GM12878 (cell line): ENCODE measurements around the gene SMARCC1. TPM values are rescaled to one million over a fixed set of nuclear protein-coding genes. Genes with fewer than 3 reads are reported as not detected.

ENCODE experiments used
- ATAC-seq: fragments of 200-7000 bp; cut with Tn5 transposase; 3 replicates; pipeline ENCODE4 v1.9.1; 2020; ENCODE audit warnings: mild to moderate bottlenecking, moderate library complexity
- BruUV-seq: library from RNA; stranded (reverse); fragments of 400-500 nt; replicated peaks from 2 replicates; lab custom pipeline; 2021; lab: Mats Ljungman, UMichigan
- CTCF ChIA-PET: fragments of 300-600 bp; sonication (Branson Sonifier 250); formaldehyde crosslinking; extraction: SDS; loops from one replicate; lab custom pipeline; 2021; ENCODE audit warnings: inconsistent platforms; lab: Yijun Ruan, JAX
- POLR2A ChIA-PET: fragments of 350-600 bp; formaldehyde crosslinking; extraction: SDS; loops from one replicate; lab custom pipeline; 2021; ENCODE audit warnings: inconsistent platforms; lab: Charles Lee
- RAD21 ChIA-PET: fragments of 300-600 bp; sonication (Branson Sonifier 250); formaldehyde crosslinking; loops from one replicate; lab custom pipeline; 2023; ENCODE audit warnings: antibody characterized with exemption; ENCODE audit not compliant: unreplicated experiment; lab: Charles Lee
- SMC1A ChIA-PET: fragments of 300-600 bp; sonication (Branson Sonifier 250); formaldehyde crosslinking; loops from one replicate; lab custom pipeline; 2023; ENCODE audit not compliant: unreplicated experiment, uncharacterized antibody; lab: Charles Lee
- DNase-seq: peaks from one replicate; pipeline ENCODE4 v3.0.0-alpha.2; 2011; ENCODE audit warnings: low read depth, low spot score
- FAIRE-seq: peaks from 3 replicates; lab custom pipeline; 2011; peaks lifted over from hg19 to GRCh38; lab: Jason Lieb, UNC
- H2AFZ ChIP-seq: 2 replicates; pipeline ENCODE4 v1.6.0; 2011; ENCODE audit warnings: low read depth, low read length, control low read depth; ENCODE audit not compliant: control insufficient read depth
- H3K27ac ChIP-seq: 2 replicates; pipeline ENCODE4 v1.5.1; 2011; ENCODE audit warnings: control low read depth; ENCODE audit not compliant: control insufficient read depth, insufficient read depth
- H3K27me3 ChIP-seq, 2 experiments: replicated peaks in 1 of 2; 2 replicates each; pipeline versions ENCODE4 v1.6.0 to v1.6.1; 2011; ENCODE audit warnings: low read length in 1 of 2; ENCODE audit not compliant: control insufficient read depth in 2 of 2, insufficient read depth in 2 of 2
- H3K36me3 ChIP-seq, 2 experiments: 2 replicates each; pipeline ENCODE4 v1.5.1; 2011; ENCODE audit warnings: low read length in 1 of 2; ENCODE audit not compliant: control insufficient read depth in 2 of 2, insufficient read depth in 2 of 2
- H3K4me1 ChIP-seq: 2 replicates; pipeline ENCODE4 v1.6.1; 2011; ENCODE audit warnings: mild to moderate bottlenecking, low read length, moderate library complexity, mixed read lengths; ENCODE audit not compliant: control insufficient read depth, insufficient read depth
- H3K4me2 ChIP-seq: 2 replicates; pipeline ENCODE4 v1.6.0; 2011; ENCODE audit warnings: control low read depth; ENCODE audit not compliant: control insufficient read depth, insufficient read depth
- H3K4me3 ChIP-seq: fragments of 200-600 bp; sonication (generic); 2 replicates; pipeline ENCODE4 v1.5.1; 2016
- H3K79me2 ChIP-seq: 2 replicates; pipeline ENCODE4 v1.6.0; 2011; ENCODE audit warnings: low read length; ENCODE audit not compliant: control insufficient read depth, insufficient read depth
- H3K9ac ChIP-seq: 2 replicates; pipeline ENCODE4 v1.8.0; 2011; ENCODE audit warnings: low read length, control low read depth, mixed read lengths; ENCODE audit not compliant: control insufficient read depth, insufficient read depth
- H3K9me3 ChIP-seq: replicated peaks from 3 replicates; pipeline ENCODE4 v1.5.1; 2011; ENCODE audit warnings: mild to moderate bottlenecking, low read length; ENCODE audit not compliant: control insufficient read depth, insufficient read depth
- H4K20me1 ChIP-seq: 2 replicates; pipeline ENCODE4 v1.6.0; 2011; ENCODE audit not compliant: control insufficient read depth, insufficient read depth
- BHLHE40 ChIP-seq, 2 experiments: fragments of 450-650 bp in 1 of 2; IDR thresholded peaks; 2 replicates each; pipeline ENCODE4 v1.6.1; 2011 to 2017; ENCODE audit warnings: low read depth in 2 of 2, borderline replicate concordance in 1 of 2, improper control_type of control experiment in 1 of 2, low read length in 1 of 2, mild to moderate bottlenecking in 1 of 2
- CHD2 ChIP-seq: IDR thresholded peaks from 2 replicates; pipeline ENCODE4 v1.6.1; 2011; ENCODE audit warnings: low read depth, low read length, improper control_type of control experiment, borderline replicate concordance
- FOS ChIP-seq: IDR thresholded peaks from 3 replicates; pipeline ENCODE4 v1.6.1; 2011; ENCODE audit warnings: borderline replicate concordance; ENCODE audit not compliant: insufficient read length; ENCODE audit errors: extremely low read depth
- HDGF ChIP-seq: fragments of 450-650 bp; IDR thresholded peaks from 2 replicates; pipeline ENCODE4 v1.6.1; 2016; ENCODE audit warnings: antibody characterized with exemption
- IRF4 ChIP-seq: IDR thresholded peaks from 2 replicates; pipeline ENCODE4 v1.6.1; 2011; ENCODE audit warnings: low read depth, low read length
- NFYB ChIP-seq: IDR thresholded peaks from 2 replicates; pipeline ENCODE4 v1.6.1; 2011; ENCODE audit warnings: low read depth, mild to moderate bottlenecking, low read length, improper control_type of control experiment, moderate library complexity; ENCODE audit not compliant: insufficient read depth
- NR2F1 ChIP-seq: fragments of 450-650 bp; conservative IDR thresholded peaks from 2 replicates; pipeline ENCODE4 v1.6.1; 2017; ENCODE audit warnings: mild to moderate bottlenecking
- RCOR1 ChIP-seq: conservative IDR thresholded peaks from 2 replicates; pipeline ENCODE4 v1.6.1; 2012; ENCODE audit warnings: low read depth, low read length, improper control_type of control experiment
- SMAD1 ChIP-seq: fragments of 450-650 bp; IDR thresholded peaks from 2 replicates; pipeline ENCODE4 v1.6.1; 2018; ENCODE audit warnings: mild to moderate bottlenecking, low read depth; ENCODE audit not compliant: partially characterized antibody
- SREBF1 ChIP-seq: IDR thresholded peaks from 2 replicates; pipeline ENCODE4 v1.6.1; 2012; ENCODE audit warnings: mild to moderate bottlenecking, low read length
- TAF1 ChIP-seq: IDR thresholded peaks from 2 replicates; pipeline ENCODE4 v1.6.1; 2011; ENCODE audit warnings: mild to moderate bottlenecking, low read depth, low read length, borderline replicate concordance
- ZSCAN29 ChIP-seq: fragments of 450-650 bp; IDR thresholded peaks from 2 replicates; pipeline ENCODE4 v1.6.1; 2017; ENCODE audit warnings: mild to moderate bottlenecking, moderate library complexity
- WGBS: methylation state at CpG from one replicate; pipeline ENCODE4 v1.1.6; 2016; ENCODE audit warnings: low lambda C conversion rate; ENCODE audit not compliant: insufficient replicate concordance, insufficient coverage; ENCODE audit errors: missing lambda C conversion rate; 5-methylcytosine and 5-hydroxymethylcytosine counted together
- in situ Hi-C: fragments of 300-500 bp; cut with MboI; formaldehyde crosslinking; loops from 9 replicates; pipeline ENCODE4 v1.14.3; 2018; ENCODE audit warnings: mixed read lengths
- intact Hi-C: fragments of 100-400 bp; cut with micrococcal nuclease; formaldehyde crosslinking; loops from one replicate; pipeline ENCODE4 v1.14.2; 2022; ENCODE audit not compliant: unreplicated experiment
- polyA plus RNA-seq, 11 experiments: library from polyadenylated mRNA; depleted of rRNA in 4 of 11; unstranded in 6 of 11; stranded (reverse) in 5 of 11; fragments of >200 nt; fragmentation: Nextera tagmentation in 4 of 11; fragmentation: Illumina TruSeq in 1 of 11; extraction: Ambion mirVana in 4 of 11; extraction: Trizol in 1 of 11; gene quantifications; 1 replicate in 1 of 11; 2 replicates in 10 of 11; pipeline versions ENCODE4 v1.2.1 to v1.2.3, GENCODE V29; 2011 to 2016; ENCODE audit warnings: inconsistent platforms in 2 of 11, missing spikeins in 2 of 11, low read depth in 1 of 11
- total RNA-seq, 4 experiments: library from RNA; depleted of rRNA in 3 of 4; stranded (reverse); fragments of >200 nt in 3 of 4; fragmentation: Illumina TruSeq in 1 of 4; extraction: Trizol in 1 of 4; gene quantifications; 2 replicates each; pipeline versions ENCODE4 v1.2.1 to v1.2.3, GENCODE V29; 2013 to 2021
- TF ChIP-seq, protein P1 (sequence below): IDR thresholded peaks from 2 replicates; pipeline ENCODE4 v1.6.1; 2011; ENCODE audit warnings: low read depth, mild to moderate bottlenecking, low read length, moderate library complexity, borderline replicate concordance; ENCODE audit errors: extremely low read depth
- TF ChIP-seq, protein P2 (sequence below): fragments of 450-650 bp; IDR thresholded peaks from 2 replicates; pipeline ENCODE4 v1.6.1; 2016; ENCODE audit warnings: mild to moderate bottlenecking, moderate library complexity, borderline replicate concordance

The SMARCC1 gene
- total and polyA plus RNA-seq, 10 of the 15 experiments (the other 5 are each of a cell fraction or from before 2014, with no cell fraction given): 26.6 to 147 (median 57.1) TPM

DNA sequence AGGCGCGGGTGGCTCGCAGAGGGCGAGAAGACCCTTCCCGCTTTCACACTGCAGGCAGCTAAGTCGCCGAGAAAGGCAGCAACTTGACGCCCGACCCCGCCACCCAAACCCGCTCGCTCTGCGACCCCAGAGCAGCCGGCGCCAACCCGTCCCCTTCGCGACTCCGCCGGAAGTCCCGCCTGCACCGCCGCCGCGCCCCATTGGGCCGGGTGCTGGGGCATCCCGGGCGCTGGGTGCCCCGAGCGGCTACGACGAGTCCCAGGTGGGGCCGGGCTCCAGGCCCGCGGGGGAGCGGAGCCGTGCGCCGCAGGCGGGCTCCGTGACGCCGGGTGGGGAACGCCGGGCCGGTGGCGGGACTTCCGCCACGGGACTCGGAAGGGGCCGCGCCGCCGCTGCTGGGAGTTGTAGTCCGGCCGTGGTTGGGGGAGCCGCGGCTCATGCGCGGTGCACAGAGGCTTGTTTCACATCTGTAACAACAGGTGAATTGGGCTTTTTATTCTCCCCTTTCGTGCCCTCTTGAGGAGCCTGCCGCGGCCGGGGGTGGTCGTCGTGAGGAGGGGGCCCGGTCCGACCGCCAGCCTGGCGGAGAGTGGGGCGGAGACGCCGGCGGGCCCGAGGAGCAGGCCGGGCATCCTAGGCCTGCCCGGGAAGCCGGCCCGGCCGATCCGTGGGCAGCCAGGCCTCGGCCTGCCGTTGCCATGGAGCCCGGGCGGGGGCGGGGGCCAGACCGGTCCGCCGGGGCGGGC lies 21.2 kb upstream of the SMARCC1 start, which contains the start of gene DHX30:
Gene DHX30, plus strand, starts transcription at position 405 of the 746 bp plus-strand sequence. CDS start 7,546 bp downstream, outside the sequence.
- no TSS peak for BruUV-seq
- in situ Hi-C loops (no loop called here), intact Hi-C loops (loop anchor here (5.0 kb wide), 1 partner anchor 291 kb away; the partner anchor contains the start of gene ELP6)
- Histone ChIP-seq H3K27ac (peak within 1 kb of the TSS; percentile 74), H3K4me3 (peak within 1 kb of the TSS; percentile 92), H3K4me2 (peak within 1 kb of the TSS; percentile 99), H3K4me1 (peaks cover 11% of the 10 kb centered on the region), H2AFZ (peak within 1 kb of the TSS; percentile 96), H3K79me2 (peaks cover 13% of the 10 kb centered on the region), H3K27me3 (no peaks in the 10 kb centered on the region), H3K9me3 (no peaks in the 10 kb centered on the region; the same call in 2 of the 3 replicates), H3K36me3 (no peaks in the 10 kb centered on the region), H4K20me1 (no peaks in the 10 kb centered on the region), H3K9ac (peak within 1 kb of the TSS; percentile 72)
- RAD21 ChIA-PET: interaction anchor here (0.6 to 1.1 kb wide), 4 partner anchors 18 to 280 kb away, joined by 3 to 4 read pairs (median 3); no protein-coding TSS in a partner anchor
- SMC1A ChIA-PET: interaction anchor here (0.7 to 1.4 kb wide), 4 partner anchors 13 to 279 kb away, joined by 3 to 4 read pairs (median 3); no protein-coding TSS in a partner anchor
- CTCF ChIA-PET: interaction anchor here (1.1 to 2.9 kb wide), 4 partner anchors 12 to 280 kb away, joined by 3 to 24 read pairs (median 6); no protein-coding TSS in a partner anchor
- DNase-seq (no peak), FAIRE-seq (no peak), ATAC-seq (peak; percentile 97)
- POLR2A ChIA-PET: interaction anchor here (0.7 to 1.1 kb wide), 4 partner anchors 12 to 23 kb away, joined by 3 to 5 read pairs (median 3); no protein-coding TSS in a partner anchor
- WGBS: 1% methylated on average over 86 of the region's 90 CpGs
- TF ChIP-seq IRF4 (no peak), BHLHE40 (IDR thresholded peaks at IDR 0.05; ENCODE audit: borderline replicate concordance in 1 of 2, low read depth in 2 of 2, low read length in 1 of 2) (peak; percentile 45 to 83; a peak in 3 of 4 replicates), FOS (no peak), RCOR1 (0 out of 2 replicates have a peak, but pooled peaks have one; percentile 53), ZSCAN29 (0 out of 2 replicates have a peak, but pooled peaks have one; percentile 19), SREBF1 (peak; percentile 43; the same call in 1 of the 2 replicates), SMAD1 (no peak), NR2F1 (peak; percentile 54), TAF1 (0 out of 2 replicates have a peak, but pooled peaks have one; percentile 6), HDGF (no peak), NFYB (0 out of 2 replicates have a peak, but pooled peaks have one; percentile 50), CHD2 (peak; percentile 29; the same call in 1 of the 2 replicates)
- TF ChIP-seq, protein P1, sequence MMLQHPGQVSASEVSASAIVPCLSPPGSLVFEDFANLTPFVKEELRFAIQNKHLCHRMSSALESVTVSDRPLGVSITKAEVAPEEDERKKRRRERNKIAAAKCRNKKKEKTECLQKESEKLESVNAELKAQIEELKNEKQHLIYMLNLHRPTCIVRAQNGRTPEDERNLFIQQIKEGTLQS: 0 out of 2 replicates have a peak, but pooled peaks have one; percentile 50
- TF ChIP-seq, protein P2, sequence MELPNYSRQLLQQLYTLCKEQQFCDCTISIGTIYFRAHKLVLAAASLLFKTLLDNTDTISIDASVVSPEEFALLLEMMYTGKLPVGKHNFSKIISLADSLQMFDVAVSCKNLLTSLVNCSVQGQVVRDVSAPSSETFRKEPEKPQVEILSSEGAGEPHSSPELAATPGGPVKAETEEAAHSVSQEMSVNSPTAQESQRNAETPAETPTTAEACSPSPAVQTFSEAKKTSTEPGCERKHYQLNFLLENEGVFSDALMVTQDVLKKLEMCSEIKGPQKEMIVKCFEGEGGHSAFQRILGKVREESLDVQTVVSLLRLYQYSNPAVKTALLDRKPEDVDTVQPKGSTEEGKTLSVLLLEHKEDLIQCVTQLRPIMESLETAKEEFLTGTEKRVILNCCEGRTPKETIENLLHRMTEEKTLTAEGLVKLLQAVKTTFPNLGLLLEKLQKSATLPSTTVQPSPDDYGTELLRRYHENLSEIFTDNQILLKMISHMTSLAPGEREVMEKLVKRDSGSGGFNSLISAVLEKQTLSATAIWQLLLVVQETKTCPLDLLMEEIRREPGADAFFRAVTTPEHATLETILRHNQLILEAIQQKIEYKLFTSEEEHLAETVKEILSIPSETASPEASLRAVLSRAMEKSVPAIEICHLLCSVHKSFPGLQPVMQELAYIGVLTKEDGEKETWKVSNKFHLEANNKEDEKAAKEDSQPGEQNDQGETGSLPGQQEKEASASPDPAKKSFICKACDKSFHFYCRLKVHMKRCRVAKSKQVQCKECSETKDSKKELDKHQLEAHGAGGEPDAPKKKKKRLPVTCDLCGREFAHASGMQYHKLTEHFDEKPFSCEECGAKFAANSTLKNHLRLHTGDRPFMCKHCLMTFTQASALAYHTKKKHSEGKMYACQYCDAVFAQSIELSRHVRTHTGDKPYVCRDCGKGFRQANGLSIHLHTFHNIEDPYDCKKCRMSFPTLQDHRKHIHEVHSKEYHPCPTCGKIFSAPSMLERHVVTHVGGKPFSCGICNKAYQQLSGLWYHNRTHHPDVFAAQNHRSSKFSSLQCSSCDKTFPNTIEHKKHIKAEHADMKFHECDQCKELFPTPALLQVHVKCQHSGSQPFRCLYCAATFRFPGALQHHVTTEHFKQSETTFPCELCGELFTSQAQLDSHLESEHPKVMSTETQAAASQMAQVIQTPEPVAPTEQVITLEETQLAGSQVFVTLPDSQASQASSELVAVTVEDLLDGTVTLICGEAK: peak; percentile 77
